HG03135 (cell line): Measurements from ENCODE around the gene PDZD2.
"Not testable (repeated sequence)": the region's sequence is repeated elsewhere in the genome, so short reads cannot be mapped to it uniquely, and the experiment has no call there.

Experiments used
- ATAC-seq: cut with Tn5 transposase; IDR thresholded peaks from one replicate; pipeline ENCODE4 v1.9.1; 2021; ENCODE audit warnings: mild to moderate bottlenecking, moderate library complexity; ENCODE audit not compliant: unreplicated experiment

PDZD2 gene

GRCh38 chr5:32090755-32091128 is 451.8 kb downstream of the PDZD2 start:
- no peak for ATAC-seq

DNA sequence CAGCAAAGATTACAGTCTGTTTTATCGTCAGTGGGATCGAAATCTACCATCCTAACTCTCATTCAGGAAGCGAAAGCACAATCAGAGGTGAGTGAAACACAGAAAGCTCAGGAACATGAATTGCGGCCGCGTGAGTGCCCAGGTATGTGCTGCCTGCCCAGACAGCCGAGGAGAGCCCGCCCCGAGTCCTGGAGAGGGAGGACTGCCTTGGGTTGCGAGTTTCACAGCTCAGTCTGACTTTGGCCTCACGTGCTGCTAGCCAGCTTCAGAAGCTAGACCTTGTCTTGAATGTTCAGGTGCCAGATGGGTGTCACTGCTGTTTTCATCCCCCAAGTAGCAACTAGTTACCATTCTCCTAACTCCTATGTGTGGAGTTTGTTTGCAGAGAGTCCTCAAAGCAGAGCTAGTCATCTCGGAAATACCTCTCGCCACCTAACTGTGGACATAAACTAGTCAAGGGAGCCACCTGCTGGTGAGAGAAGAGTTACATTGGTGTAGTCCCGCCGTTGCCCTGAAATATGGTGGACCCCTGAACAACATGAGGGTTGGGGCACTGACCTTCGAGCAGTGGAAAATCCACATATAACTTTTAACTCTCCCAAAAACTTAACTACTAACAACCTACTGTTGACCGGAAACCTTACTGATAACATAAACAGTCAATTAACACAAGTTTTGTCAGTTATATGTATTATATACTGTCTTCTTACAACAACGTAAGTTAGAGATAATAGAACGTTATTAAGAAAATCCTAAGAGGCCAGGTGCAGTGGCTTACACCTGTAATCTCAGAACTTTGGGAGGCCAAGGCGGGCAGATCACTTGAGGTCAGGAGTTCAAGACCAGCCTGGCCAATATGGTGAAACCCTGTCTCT is 454.2 kb downstream of the PDZD2 start:
- peak; percentile 92 for ATAC-seq

DNA sequence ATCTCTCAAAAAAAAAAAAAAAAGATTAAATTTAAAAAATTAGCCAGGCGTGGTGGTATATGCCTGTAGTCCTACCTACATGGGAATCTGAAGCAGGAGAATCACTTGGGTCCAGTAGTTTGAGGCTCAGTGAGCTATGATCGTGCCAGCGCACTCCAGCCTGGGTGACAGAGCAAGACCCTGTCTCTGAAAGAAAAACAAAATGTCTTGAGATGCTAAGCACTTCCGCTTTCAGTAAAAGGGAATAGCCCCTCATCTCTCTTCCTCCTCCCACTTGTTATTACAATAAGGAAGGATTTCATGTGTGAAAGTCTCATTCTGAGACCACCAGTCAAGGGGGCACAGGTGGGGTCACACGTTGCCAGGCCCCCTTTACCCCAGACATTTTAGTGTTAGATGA is 455.8 kb downstream of the PDZD2 start:
- no peak for ATAC-seq

DNA sequence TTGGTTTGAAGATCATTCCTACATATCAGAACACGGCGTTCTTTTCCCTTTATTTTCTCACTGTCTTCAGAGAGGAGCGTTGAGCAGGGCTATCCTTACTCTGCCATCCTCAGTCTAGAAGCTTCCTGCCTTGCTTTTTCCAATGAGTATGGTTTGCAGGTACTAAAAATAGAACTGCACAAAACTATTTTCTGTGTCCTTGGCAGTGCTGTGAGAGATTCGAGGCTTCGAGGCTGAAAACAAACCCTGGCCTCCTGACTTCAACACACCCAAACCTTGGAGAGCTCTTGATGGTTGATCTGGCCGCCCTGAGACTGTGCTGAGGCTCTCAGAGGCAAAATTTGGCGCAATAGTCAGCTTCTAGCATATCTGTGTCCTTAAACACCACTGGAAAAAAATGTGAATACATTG is 456.3 kb downstream of the PDZD2 start:
- no peak for ATAC-seq

GRCh38 chr5:32096891-32097595 is 458.1 kb downstream of the PDZD2 start:
- ATAC-seq: no peak

DNA sequence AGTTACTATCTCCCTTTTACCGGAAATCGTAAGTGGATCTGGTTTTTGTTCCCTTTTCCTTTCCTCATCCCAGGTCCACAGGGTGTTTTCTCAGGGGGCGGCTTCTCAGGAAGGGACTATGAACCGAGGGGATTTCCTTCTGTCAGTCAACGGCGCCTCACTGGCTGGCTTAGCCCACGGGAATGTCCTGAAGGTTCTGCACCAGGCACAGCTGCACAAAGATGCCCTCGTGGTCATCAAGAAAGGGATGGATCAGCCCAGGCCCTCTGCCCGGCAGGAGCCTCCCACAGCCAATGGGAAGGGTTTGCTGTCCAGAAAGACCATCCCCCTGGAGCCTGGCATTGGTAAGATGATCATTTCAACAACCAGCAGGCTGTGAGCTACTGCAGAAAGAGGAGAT is 459.4 kb downstream of the PDZD2 start:
- no peak for ATAC-seq

DNA sequence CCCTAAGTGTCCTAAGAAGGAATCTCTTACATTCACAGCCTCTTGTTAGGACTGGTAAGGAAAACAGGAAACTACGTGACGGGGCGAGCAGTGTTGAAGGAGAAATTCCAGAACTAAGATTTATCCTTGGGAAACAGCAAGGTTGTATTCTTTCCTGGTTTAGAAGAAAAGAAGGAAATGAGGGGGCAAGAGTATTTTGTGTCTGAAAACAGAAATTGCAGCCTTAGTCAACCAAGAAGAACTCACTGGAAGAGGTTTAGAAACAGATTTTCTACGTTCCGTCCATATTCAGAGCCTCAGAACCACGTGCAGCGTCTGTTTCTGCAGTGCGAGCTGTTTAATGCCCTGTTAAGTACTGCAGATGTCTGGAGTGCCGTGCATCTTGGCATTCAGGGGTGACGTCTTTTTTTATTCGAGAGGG is 460.0 kb downstream of the PDZD2 start:
- no peak for ATAC-seq

GRCh38 chr5:32099486-32100035 is 460.6 kb downstream of the PDZD2 start:
- no peak for ATAC-seq

GRCh38 chr5:32100230-32100629 is 461.3 kb downstream of the PDZD2 start:
- no peak for ATAC-seq

DNA sequence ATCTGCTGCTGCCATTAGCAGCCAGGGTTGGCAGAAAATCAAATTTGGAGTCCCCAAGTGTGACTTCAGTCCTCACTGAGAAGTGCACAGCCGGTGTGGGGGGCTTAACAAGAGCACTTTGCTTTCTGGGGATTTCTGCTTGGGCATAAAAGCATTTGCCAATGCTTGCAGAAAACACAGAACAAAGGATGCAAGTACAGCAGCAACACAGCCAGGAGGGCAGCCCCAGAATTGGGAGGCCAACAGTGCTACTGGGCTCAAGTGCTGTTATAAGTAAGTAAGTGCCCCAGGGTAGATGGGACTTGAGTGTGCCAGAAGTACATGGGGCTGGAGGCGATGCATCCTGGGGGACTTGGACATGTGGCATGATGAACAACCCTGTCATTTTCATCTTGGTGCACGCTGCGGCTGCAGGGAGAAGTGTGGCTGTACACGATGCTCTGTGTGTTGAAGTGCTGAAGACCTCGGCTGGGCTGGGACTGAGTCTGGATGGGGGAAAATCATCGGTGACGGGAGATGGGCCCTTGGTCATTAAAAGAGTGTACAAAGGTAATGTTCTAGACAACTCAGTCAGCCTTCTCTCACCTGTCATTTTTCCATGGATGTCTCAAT is 461.9 kb downstream of the PDZD2 start:
- no peak for ATAC-seq

DNA sequence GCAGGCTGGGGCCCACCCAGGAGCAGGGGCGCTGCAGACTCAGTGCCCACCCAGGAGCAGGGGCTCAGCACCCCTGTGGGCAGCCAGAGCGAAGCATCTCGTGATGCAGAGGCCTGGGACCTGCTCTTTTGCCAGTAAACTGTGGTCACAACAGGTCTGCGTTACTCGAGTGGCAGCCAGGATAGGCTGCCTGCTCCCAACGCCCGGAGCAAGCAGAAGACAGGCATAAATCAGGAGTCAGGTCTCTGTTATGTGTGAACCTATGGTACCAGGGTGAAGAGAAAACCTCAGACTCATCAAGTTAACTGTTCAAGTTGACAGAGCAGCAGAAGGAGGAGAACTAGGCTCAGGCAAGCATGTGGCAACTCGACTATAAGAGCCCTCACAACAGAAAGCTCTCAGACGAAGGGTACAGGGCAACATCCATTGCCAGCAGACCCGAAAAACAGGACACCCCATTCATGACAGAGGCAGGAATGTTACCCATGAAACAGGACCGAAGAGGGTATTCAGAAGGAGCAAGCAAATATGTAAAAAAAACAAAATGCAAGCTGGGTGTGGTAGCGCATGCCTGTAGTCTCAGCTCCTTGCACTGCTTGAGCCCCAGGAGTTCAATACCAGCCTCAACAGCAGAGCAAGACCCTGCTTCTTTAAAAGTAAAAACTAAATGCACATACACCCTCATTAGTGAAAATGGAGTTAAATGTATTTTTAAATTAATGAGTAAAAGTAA is 463.5 kb downstream of the PDZD2 start:
- ATAC-seq: no peak

GRCh38 chr5:32103521-32103920 is 464.6 kb downstream of the PDZD2 start:
- ATAC-seq: no peak

DNA sequence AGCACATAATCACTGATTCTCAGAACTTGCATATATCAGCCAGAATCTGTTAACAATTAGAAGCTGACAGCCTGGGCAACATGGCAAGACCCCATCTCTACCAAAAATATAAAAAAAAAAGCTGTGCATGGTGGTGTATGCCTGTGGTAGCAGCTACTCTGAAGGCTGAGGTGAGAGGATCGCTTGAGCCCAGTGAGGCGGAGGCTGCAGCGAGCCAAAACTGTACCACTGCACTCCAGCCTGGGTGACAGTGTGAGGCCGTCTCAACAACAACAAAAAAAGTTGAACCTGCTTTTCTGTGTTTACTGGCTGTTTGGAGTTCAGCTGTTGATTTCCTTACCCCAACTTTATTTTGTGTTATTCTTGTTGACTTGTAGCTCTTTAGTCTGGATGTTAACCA is 468.4 kb downstream of the PDZD2 start:
- ATAC-seq: no peak

GRCh38 chr5:32108167-32108566 is 469.2 kb downstream of the PDZD2 start:
- ATAC-seq: no peak

- ATAC-seq: no peak
Observed at GRCh38 chr5:32109236-32109635, 470.3 kb downstream of the PDZD2 start.

- no peak for ATAC-seq
Observed at GRCh38 chr5:32110111-32110696, 471.3 kb downstream of the PDZD2 start.

DNA sequence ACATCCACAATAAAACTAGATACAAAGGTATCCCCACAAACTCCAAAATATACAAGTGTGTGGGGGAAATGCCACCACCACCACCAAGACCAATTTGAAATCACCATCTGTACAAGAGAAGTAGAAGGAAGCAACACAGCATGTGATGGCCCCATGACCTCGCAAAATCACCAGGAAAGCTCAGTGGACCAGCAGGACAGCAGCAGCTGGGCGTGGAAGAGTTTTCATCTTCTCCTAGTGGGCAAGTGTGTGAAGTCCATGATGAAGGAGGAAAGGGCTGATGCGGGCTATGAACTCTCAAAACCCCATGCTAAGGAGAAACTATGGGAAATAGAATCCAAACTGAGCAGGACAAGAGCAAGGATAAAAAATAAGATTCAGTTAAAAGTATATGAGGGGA is 477.1 kb downstream of the PDZD2 start:
- no peak for ATAC-seq

- ATAC-seq: no peak
Observed at GRCh38 chr5:32116574-32117313, 477.8 kb downstream of the PDZD2 start.

- not testable (repeated sequence) for ATAC-seq
Observed at GRCh38 chr5:32118922-32119321, 480.0 kb downstream of the PDZD2 start.
